H1 (cell line): ENCODE data around the gene FGF14.

ENCODE experiments used
- EZH2 ChIP-seq: fragments of 200-600 bp; sonication (generic); IDR thresholded peaks from 2 replicates; pipeline ENCODE4 v1.7.1; 2012; ENCODE audit warnings: low read depth, mild to moderate bottlenecking, moderate library complexity, low read length, inconsistent platforms; ENCODE audit not compliant: severe bottlenecking
- HDAC2 ChIP-seq, 2 experiments: fragments of 300-600 bp in 1 of 2; sonication (generic) in 1 of 2; IDR thresholded peaks; 2 replicates each; pipeline ENCODE4 v1.6.1; 2011 to 2012; ENCODE audit warnings: low read depth in 2 of 2, low read length in 2 of 2, mild to moderate bottlenecking in 2 of 2, moderate library complexity in 2 of 2, borderline replicate concordance in 1 of 2, inconsistent platforms in 1 of 2
- TAF1 ChIP-seq: IDR thresholded peaks from 2 replicates; pipeline ENCODE4 v1.6.1; 2011; ENCODE audit warnings: mild to moderate bottlenecking, low read depth, low read length

- no peak for TF ChIP-seq HDAC2 (IDR thresholded peaks at IDR 0.05; ENCODE audit: borderline replicate concordance in 1 of 2, low read depth in 2 of 2, low read length in 2 of 2)
- no peak for TF ChIP-seq TAF1
- no peak for TF ChIP-seq EZH2
Observed at GRCh38 chr13:102291587-102292218, 110.1 kb downstream of the FGF14 start.
